D721Med (cell line): Measurements from ENCODE around the gene TTC1.
"Not testable (repeated sequence)": the region's sequence is repeated elsewhere in the genome, so short reads cannot be mapped to it uniquely, and the experiment has no call there.

Source experiments
- DNase-seq: peaks from one replicate; pipeline ENCODE4 v3.0.0; 2011; ENCODE audit warnings: low spot score; ENCODE audit not compliant: insufficient read length
- FAIRE-seq: peaks from 2 replicates; lab custom pipeline; 2011; peaks lifted over from hg19 to GRCh38; lab: Jason Lieb, UNC
- TF ChIP-seq, protein P1 (sequence below): IDR thresholded peaks from 2 replicates; pipeline ENCODE4 v1.5.1; 2012; ENCODE audit warnings: mild to moderate bottlenecking, control low read depth; ENCODE audit not compliant: insufficient read depth; ENCODE audit errors: missing control alignments

Gene TTC1

DNA sequence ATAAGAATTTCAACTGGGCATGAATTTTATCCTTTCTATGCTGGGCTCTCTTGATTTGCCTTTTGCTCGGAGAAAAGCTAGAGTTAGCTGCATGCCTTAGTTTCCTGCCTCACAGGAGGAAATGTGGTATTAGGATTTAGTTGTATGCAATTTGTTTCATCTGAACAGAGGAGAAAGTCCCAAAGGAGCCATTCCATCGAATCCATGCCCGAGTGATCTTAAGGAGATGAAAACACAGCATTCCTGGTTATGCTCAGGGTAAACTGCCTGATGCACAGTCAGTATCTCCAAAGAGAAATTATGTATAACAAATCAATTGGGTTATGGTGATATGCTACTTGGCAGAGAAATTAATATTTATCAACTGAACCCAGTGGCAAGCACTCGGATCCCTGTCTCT is 51.1 kb downstream of the TTC1 start:
- no peak for DNase-seq
- TF ChIP-seq, protein P1, sequence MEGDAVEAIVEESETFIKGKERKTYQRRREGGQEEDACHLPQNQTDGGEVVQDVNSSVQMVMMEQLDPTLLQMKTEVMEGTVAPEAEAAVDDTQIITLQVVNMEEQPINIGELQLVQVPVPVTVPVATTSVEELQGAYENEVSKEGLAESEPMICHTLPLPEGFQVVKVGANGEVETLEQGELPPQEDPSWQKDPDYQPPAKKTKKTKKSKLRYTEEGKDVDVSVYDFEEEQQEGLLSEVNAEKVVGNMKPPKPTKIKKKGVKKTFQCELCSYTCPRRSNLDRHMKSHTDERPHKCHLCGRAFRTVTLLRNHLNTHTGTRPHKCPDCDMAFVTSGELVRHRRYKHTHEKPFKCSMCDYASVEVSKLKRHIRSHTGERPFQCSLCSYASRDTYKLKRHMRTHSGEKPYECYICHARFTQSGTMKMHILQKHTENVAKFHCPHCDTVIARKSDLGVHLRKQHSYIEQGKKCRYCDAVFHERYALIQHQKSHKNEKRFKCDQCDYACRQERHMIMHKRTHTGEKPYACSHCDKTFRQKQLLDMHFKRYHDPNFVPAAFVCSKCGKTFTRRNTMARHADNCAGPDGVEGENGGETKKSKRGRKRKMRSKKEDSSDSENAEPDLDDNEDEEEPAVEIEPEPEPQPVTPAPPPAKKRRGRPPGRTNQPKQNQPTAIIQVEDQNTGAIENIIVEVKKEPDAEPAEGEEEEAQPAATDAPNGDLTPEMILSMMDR, result no peak
- FAIRE-seq, result no peak

DNA sequence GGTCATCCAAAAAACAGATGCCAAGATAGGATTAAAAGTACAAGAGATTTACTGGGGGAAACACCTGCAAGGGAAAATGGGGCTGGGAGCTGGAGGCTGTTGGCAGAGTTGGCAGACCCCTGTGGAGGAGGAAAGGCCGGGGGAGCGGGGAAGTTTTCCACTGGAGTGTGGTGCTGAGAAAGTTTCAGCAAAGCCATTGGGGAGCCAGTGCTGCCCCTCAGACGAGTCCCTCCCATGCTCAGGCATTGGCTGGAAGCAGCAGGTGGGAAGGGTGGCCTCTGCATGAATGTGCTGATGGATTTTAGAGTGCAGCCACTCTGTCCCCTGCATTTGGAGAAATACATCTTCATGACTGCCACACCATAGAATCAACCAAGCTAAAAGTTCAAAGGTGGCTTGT is 52.8 kb downstream of the TTC1 start:
- no peak for FAIRE-seq
- TF ChIP-seq, protein P1, result no peak
- DNase-seq, result no peak

DNA sequence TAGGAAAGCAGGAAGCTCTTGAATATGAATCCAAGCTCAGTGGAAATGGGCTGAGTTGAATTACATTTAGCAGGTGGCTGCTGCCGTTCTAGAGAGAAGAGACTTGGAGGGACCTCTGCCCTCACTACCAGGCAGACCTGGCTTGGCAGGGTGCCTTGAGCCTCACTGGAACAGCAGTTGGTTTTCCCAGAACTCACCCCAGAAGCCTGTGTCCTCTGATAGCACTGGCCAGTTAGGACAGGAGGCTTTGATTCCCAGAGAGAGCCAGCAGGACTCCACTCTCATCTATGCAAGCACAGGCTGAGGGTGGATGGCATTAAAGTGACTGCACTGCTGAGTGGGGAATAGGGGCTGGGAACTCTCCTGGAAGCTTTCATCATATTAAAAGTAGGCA is 55.5 kb downstream of the TTC1 start:
- FAIRE-seq, result no peak
- no peak for DNase-seq
- TF ChIP-seq, protein P1, result no peak

DNA sequence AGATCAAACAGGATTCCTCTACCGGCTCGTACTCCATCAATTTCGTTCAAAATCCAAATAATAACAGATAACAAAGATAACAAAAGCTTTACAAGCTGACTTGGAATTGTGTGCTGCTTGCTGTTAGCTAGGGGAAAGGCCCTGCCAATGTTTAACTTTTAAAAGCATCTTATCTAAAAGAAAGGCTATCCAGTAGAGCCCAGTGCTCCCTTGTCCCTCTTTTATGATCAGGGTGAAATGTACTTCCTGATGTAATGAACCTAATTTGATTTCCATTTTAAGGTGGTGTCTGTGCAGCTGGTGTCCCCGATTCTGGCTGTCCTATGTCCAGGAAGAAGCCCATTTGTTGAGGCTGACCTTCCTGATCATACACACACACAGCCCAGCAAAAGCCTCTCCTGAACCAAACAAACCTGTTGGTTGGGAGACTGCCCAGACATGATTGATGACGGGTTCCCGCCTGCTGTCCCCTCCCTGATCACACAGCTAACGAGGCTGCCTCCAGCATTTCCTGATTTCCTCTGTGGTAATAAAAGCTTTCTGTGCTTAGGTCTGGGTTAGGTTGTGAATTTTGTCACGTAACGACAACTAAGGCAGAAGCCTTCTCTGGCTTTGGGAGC is 56.2 kb downstream of the TTC1 start:
- TF ChIP-seq, protein P1, result no peak
- no peak for FAIRE-seq
- no peak for DNase-seq

DNA sequence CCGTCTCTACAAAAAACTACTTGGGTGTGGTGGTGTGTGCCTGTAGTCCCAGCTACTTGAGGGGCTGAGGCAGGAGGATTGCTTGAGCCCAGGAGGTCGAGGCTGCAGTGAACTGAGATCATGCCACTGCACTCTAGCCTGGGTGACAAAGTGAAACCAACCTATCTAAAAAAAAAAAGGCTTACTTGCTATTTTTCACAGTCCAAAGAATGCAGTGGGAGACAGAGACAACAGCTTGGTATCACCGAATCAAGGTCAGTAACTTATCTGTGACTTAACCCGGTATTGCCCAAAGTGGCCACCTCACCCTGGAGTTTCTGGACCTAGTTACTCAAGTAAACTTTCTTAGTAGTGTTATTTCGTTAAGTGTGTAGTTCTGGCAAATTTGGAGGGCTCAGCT is 60.2 kb downstream of the TTC1 start:
- DNase-seq, FAIRE-seq: not testable (repeated sequence)

DNA sequence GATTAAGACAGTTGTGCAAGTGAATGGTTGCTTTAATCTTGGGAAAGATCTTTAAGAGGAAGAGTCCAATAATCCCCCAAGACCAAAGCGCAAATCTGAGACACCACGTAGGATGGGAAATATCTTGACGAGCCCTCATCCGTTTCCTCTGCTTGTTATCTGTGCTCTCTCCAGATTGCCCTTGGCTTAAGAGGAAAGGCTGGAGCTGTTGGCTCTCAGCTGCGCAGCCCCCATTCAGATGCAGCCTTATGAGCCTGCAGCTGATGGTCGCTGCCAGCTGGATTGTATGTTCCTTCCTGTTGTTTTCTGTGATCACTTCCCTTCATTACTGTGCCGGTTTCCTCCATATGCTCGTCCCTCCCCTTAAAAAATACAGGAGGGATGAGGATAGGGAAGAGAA is 62.6 kb downstream of the TTC1 start:
- FAIRE-seq, result no peak
- no peak for DNase-seq
- TF ChIP-seq, protein P1, result no peak

DNA sequence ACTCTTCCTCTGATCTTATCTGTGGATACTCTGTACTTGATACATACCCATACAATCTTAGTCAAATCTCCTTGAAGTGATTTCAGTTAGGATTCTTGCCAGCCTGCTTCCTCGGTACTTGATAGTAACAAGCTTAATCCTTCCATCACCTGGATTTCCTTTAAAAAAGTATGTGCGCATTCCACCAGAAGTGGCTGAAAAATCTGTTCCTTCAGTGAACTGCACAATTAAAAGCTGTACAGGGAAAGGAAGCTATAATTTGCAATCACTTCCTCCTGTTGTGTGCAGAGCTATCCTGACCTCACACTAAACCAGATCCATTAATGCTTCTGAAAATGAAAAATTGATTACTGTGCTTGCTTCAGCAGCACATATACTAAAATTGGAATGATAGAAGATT is 63.0 kb downstream of the TTC1 start:
- TF ChIP-seq, protein P1, result no peak
- DNase-seq, result no peak
- no peak for FAIRE-seq

DNA sequence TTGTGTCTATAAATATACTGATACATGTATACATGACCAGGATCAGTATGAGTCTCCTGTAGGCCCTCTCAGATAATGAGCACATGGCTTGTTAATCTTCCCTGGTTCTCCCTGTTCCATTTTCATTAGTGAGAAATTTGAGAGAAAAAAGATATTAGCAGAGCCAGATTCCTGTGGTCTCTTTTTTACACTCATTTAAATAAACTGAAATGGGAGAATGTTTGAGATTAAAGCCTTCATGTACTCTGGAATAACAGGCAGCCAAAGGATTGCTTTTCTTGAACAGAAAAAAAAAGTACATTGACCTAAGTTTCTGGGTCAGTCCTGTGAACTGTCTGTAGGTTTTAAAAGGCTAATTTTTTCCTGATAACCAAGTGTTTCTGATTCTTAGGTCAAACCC is 66.1 kb downstream of the TTC1 start:
- TF ChIP-seq, protein P1, result no peak
- FAIRE-seq (no peak), DNase-seq (no peak)
